Coronary artery (tissue), 2 donors: ENCODE results near the gene THBS4.

ENCODE experiments used
- DNase-seq: peaks from one replicate; pipeline ENCODE4 v3.0.0-alpha.2; 2017; ENCODE audit warnings: low spot score
- H3K27ac ChIP-seq, 2 donors: fragments of 200-600 bp; sonication (generic); one replicate each; pipeline ENCODE4 v1.5.1; 2016 to 2019
- H3K4me3 ChIP-seq: fragments of 200-600 bp; sonication (generic); 2 replicates; pipeline ENCODE4 v1.5.1; 2016; ENCODE audit warnings: mild to moderate bottlenecking, moderate library complexity
- CTCF ChIP-seq: fragments of 200-600 bp; sonication (generic); IDR thresholded peaks from one replicate; pipeline ENCODE4 v1.5.1; 2019; ENCODE audit warnings: antibody characterized with exemption

The THBS4 gene

GRCh38 chr5:80116465-80116864 lies 81.3 kb downstream of the THBS4 start:
- TF ChIP-seq CTCF, result no peak
- Histone ChIP-seq H3K4me3 (no peak overlapping the region), H3K27ac (no peak overlapping the region)
- no peak for DNase-seq

- TF ChIP-seq CTCF, result no peak
- Histone ChIP-seq H3K4me3 (no peak overlapping the region), H3K27ac (no peak overlapping the region)
- no peak for DNase-seq
These were observed 82.3 kb downstream of the THBS4 start for GRCh38 chr5:80117446-80117845.

- no peak for TF ChIP-seq CTCF
- H3K4me3 ChIP-seq, result no peak overlapping the region
- DNase-seq, result no peak
- H3K27ac ChIP-seq, result no peak overlapping the region
These were observed 84.2 kb downstream of the THBS4 start for GRCh38 chr5:80119372-80119771.

DNA sequence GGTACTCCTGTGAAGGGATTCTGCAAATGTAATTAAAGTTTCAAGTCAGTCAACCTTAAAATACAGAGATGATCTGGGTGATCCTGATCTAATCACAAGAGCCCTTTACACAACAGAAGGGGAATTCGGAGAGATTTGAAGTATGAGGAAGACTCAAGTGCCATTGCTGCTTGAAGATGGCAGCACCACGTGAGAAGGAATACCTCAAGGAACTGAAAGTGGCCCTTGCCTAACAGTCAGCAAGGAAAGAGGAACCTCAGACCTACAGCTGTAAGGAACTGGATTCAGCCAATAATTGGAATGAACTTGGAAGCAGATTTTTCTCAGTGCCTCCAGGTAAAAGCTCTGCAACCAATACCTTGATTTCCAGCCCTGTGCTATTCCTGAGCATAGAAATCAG lies 87.4 kb downstream of the THBS4 start:
- H3K4me3 ChIP-seq, result no peak overlapping the region
- no peak overlapping the region for H3K27ac ChIP-seq
- no peak for DNase-seq
- no peak for TF ChIP-seq CTCF

- no peak overlapping the region for H3K27ac ChIP-seq
- no peak overlapping the region for H3K4me3 ChIP-seq
- no peak for TF ChIP-seq CTCF
- DNase-seq, result no peak
These were observed 89.2 kb downstream of the THBS4 start for GRCh38 chr5:80124121-80124918.

DNA sequence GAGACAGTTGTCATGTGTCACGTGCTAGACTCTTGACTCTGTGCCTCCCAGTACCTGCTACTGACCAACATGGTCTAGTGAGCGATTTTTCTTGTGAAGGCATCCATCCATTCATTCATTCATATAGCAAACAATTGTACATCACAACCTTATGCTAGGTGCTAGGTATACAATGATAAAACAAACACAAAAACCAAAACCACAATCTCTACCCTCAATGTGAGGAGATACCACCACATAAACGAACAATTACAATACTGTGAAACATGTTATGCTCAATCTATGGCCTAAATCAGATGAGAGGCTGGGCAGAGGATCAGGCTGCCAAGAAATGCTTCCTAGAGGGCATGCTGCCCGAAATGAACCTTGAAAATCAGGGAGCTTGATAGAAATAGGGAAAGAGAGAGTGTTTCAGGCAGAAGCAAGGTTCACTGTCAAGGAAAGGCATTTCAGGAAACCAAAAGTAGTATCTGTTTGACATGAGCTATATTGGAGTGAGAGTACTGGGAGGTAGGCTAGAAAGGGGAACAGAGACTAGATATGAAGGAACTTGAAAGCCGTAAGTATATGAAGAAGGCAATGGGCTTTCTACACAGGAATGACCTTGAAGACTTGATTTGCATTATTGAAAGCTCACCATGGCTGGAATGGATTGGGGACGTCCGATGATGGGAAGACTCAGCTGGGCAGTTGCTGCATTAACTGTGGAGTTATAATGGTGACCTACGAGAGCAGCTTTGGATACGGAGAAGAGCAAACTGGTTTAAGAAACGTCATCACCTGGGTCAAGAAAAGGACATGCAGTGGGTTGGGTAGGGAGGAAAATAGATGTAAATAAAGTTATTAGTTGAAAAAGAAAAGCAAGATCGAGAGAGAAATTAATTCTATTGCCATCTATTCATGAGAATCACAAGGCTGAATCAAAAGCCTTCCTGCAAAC lies 90.1 kb downstream of the THBS4 start:
- TF ChIP-seq CTCF, result no peak
- no peak overlapping the region for H3K4me3 ChIP-seq
- no peak overlapping the region for H3K27ac ChIP-seq
- DNase-seq, result no peak
